Superior temporal gyrus (tissue), 1 donor: ENCODE measurements around the gene ALG1L2.
"Not testable (repeated sequence)": the region's sequence is repeated elsewhere in the genome, so short reads cannot be mapped to it uniquely, and the experiment has no call there.

ENCODE experiments used
- DNase-seq: peaks from one replicate; pipeline ENCODE4 v3.0.0-alpha.2; 2016; ENCODE audit errors: extremely low spot score

The ALG1L2 gene, protein sequence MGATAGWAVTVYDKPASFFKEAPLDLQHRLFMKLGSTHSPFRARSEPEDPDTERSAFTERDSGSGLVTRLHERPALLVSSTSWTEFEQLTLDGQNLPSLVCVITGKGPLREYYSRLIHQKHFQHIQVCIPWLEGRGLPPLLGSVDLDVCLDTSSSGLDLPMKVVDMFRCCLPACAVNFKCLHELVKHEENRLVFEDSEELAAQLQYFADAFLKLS

DNA sequence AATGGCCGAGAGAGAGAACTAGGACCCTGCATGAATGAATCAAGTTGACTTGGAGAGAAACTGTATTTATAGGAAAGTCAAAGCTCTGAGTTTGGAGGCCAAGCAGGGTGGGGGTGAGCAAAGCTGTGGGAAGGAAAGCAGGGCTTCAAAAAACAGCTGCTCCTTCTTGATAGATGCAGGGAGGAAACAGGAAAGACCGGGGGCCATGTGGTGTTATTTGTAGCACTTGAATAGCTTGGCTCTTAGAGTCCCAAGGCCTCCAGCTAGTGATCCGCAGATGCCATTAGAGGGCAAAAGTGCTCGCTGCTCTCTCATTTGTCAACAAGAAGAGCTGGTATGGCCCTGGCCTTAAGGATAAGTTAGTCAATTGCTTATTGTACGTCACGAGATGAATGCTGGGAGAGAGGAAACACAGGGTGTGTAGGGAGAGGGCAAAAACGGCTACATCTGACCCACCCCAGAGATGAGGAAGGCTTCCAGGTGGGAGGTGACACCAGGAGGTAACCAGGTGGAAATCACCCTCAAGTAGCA is at the start of gene ALG1L2:
Gene ALG1L2 (plus strand): TSS at position 481 of the 531 bp plus-strand sequence. CDS start 186 bp downstream, outside the sequence.
- no peak for DNase-seq

DNA sequence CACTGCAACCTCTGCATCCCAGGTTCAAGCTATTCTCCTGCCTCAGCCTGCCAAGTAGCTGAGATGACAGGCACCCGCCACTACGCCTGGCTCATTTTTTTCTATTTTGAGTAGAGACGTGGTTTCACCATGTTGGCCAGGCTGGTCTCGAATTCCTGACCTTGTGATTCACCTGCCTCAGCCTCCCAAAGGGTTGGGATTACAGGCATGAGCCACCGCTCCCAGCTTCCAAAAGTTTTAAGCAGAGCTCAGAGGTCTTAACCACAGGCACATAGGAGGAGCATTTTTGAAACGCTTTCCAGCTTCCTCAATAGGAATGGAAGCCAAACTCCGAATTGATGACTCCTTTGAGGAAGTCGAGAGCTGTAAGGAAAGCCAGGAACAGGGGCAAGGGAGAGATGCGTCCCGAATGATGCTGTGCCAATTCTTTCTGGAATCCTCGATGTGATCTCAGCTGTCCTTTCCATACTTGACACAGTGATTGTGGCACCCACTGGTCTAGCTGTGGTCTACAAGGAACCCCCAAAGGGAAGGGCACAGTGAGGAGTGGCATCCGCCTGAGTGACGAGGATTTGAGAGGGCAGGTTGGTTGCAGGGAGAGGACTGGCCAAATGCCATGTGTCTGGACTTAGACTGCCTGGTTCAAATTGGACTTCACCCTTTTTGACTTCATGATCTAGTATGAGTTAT is 44.4 kb upstream of the ALG1L2 start:
- DNase-seq: not testable (repeated sequence)

DNA sequence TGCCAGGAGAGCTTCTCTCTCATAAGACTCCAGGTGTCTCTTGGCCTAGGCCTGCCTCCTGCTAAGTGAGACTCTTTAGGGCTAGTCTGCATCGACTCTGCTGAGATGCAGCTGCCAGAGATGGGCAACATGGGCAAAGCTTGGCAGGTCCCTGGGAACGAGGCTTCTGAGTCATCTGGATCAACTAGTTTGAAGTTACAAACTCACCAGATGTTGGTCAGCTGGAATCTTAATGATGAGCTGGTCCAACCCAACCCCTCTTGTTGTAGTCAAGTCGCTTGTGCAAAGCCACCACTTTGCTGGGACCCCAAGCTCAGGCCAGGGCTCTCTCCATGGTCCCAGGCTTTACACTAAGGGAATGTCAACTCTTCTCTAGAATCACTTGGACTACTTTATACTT is 38.9 kb upstream of the ALG1L2 start:
- not testable (repeated sequence) for DNase-seq

DNA sequence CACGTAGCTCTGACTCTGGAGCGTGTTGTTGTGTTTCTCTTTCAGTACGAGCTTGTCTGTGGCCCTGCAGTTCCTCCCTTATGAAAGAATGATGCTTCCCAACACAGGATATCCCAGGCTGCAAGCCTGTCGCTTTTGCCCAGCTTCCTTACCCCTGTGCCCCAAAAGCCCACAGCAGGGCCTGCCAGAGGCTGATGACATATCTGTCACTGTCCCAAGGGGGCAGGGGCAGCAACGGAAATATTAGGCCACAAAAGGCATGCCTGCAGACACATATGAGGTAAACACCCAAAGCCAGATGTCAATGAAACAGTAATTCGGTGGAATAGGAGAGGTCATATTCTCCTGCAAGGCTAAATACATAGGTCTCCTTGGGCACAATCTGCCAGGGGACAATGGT is 38.0 kb upstream of the ALG1L2 start:
- DNase-seq: not testable (repeated sequence)

DNA sequence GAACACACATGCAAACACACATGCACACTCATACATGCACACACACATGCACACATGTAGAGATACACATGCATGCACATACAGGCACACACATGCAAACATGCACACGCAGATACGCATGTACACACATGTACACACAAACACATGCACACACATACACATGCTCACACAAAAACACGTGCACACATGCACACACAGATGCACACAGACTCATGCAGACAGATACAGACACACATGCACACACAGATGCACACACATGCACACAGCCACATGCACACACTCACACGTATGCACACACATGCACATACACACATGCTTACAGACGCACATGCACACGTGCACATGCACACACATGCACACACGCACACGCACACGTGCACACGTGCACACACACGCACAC is 37.3 kb upstream of the ALG1L2 start:
- DNase-seq: no peak

DNA sequence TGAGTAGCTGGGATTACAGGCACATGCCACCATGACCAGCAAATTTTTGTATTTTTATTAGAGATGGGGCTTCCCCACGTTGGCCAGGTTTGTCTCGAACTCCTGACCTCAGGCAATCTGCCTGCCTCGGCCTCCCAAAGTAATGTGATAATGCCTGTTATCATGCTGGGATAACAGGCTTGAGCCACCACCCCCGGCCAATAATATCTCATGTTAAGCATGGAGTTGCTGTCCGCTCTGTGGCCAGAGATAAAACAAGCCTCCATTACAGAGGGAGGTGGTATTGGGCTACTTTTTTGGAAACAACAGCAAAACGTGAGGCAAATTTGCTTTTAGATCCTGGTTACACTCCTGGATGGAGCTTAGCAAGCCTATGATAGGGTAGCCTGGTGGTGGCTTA is 32.9 kb upstream of the ALG1L2 start:
- DNase-seq: no peak

DNA sequence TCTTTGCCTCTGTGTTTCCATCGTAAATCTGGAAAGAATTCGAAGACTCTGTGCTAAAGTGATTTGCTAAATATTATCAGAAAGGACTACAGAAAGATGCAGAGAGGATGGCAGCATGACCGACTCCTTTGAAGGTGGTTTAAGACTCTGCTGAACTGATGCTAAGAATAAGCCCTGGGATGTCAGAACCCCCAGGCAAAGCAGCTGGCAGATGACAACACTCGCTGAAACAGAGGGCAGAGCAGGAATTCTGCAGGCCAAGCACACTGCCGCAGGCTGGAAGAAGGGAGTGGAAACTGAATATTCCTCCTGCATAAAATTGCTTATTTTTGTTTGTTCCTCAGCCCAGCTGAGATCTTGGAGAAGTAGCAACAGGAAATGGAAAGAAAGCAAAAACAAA is 29.3 kb upstream of the ALG1L2 start:
- not testable (repeated sequence) for DNase-seq

DNA sequence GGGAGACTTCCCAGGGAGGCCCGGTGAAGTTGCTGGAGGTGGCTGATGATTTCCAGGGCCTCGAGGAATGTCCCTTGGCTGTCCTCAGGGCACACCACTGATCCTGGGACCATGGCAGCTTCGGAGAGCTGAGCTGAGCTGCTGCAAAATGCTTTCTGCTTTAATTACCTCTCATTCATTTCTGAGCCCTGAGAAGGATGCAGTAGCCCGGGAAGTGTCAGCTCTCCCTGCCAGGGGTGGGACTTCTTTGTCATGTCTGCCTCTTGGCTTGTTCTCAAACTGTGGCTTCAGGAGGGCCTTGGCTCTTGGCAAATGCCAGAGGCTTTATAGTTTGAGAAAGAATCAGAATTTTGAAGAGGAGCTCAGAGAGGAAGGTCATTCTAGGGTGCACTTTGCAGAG is 28.7 kb upstream of the ALG1L2 start:
- DNase-seq: not testable (repeated sequence)

DNA sequence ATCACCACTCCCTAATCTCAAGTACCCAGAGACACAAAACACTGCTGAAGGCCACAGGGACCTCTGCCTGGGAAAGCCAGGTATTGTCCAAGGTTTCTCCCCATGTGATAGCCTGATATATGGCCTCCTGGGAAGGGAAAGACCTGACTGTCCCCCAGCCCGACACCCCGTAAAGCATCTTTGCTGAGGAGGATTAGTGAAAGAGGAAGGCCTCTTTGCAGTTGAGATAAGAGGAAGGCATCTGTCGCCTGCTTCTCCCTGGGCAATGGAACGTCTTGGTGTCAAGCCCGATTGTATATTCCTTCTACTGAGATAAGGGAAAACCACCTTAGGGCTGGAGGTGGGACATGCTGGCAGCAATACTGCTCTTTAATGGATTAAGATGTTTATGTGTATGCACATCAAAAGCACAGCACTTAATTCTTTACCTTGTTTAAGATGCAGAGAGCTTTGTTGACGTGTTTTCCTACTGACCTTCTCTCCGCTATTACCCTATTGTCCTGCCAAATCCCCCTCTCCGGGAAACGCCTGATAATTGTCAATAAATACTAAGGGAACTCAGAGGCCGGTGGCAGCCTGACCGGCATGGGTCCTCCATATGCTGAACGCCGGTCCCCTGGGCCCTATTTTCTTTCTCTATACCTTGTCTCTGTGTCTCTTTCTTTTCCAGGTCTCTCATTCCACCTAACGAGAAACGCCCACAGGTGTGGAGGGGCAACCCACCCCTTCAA is 23.9 kb upstream of the ALG1L2 start:
- not testable (repeated sequence) for DNase-seq

DNA sequence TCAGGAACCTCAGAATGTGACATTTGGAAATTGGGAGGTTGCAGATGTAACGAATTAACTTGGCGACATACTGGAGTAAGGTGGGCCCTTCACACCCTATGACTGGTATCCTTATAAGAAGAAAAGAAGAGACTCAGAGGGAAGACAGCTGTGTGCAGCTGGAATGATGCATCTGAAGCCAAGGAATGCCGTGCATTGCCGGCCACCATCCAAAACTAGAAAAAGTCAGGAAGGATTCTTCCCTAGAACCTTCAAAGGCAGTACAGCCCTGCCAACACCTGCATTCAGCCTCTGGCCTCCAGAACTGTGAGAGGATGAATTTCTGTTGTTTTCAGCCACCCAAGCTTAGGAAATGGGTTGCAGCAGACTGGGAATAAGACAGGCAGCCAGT is 23.4 kb upstream of the ALG1L2 start:
- DNase-seq: not testable (repeated sequence)

DNA sequence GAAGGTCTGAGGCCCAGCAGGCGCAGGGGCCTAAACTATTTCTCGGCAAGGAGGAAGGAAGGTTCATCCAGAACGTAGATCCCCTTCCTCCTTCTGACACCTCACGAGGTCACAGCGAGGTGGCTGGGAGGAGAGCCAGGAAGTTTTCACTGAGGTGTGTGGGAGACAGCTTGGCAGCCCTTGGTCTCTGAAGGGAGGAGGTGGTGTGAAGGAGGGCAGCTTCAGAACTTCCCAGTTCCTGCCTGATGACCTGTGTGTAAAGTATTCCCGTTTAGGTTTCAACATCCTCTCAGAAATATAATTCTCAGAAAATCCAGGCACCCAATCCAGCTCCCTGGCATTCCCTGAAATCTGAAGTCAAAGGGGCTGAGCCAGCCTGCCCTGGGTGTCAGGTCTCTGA is 22.9 kb upstream of the ALG1L2 start:
- DNase-seq: not testable (repeated sequence)

DNA sequence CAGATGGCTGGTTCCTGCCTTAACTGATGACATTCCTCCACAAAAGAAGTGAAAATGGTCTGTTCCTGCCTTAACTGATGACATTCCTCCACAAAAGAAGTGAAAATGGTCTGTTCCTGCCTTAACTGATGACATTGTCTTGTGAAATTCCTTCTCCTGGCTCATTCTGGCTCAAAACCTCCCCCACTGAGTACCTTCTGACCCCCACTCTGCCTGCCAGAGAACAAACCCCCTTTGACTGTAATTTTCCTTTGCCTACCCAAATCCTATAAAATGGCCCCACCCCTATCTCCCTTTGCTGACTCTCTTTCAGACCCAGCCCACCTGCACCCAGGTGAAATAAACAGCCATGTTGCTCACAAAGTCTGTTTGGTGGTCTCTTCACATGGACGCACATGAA is 22.5 kb upstream of the ALG1L2 start:
- DNase-seq: not testable (repeated sequence)

DNA sequence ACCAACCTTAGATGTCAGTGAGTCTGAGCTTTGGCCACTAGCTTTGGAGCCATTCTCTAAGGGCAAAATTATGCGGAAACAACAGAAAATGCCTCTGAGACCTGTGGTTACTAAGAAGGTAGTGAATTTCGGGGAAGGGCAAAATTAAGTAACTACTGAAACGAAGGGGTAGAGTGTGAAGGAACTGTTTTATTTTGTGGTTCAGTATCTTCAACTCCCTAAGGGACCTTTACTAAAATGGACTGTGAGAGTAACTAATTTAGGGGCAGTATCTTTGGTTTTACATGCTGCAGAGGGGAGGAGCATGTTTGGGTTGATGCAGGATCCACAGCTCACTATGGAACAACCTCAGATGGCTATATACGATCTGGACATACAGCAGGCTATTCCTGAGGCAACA is 8.0 kb upstream of the ALG1L2 start:
- no peak for DNase-seq

DNA sequence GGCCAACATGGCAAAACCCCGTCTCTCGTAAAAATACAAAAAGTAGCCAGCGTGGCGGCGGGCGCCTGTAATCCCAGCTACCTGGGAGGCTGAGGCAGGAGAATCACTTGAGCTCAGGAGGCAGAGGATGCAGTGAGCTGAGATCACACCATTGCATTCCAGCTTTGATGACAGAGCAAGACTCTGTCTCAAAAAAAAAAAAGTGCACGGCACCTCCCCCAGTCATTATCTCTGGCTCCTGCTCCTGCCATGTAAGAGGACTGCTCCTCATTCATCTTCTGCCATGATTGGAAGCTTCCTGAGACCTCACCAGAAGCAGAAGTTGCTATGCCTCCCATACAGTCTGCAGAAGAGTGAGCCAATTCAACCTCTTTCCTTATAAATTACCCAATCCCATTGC is 4.0 kb upstream of the ALG1L2 start:
- no peak for DNase-seq

DNA sequence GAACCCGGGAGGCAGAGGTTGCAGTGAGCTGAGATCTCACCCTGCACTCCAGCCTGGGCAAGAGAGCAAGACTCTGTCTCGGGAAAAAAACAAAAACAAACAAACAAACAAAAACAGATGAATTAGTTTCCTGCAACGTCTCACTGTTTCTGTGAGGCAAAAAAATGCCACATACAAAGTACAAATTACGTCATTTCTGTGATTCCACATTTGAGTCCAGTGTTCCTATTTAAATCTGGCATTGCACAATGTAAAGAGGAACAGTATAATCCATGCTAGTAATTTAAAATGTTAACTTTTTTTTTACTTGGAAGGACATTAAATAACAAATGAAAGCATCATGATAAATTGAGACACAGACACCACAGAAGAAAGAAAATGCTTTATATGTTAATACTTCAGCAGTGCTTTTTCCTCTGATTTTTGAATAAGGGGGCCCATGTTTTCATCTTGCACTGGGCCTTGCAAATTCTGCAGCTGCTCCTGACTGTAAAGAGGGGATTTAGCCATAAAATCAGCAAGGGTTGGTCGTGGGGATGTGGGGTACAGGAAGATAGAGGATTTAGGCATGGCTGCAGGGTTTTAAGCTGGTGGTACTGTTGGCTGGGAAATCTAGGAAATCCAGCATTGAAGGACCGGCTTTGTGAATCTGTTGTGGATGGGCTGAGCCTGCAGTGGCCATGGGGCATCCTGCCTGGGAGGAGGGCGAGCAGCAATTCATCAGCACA is 1.9 kb downstream of the ALG1L2 start:
- DNase-seq: not testable (repeated sequence)

DNA sequence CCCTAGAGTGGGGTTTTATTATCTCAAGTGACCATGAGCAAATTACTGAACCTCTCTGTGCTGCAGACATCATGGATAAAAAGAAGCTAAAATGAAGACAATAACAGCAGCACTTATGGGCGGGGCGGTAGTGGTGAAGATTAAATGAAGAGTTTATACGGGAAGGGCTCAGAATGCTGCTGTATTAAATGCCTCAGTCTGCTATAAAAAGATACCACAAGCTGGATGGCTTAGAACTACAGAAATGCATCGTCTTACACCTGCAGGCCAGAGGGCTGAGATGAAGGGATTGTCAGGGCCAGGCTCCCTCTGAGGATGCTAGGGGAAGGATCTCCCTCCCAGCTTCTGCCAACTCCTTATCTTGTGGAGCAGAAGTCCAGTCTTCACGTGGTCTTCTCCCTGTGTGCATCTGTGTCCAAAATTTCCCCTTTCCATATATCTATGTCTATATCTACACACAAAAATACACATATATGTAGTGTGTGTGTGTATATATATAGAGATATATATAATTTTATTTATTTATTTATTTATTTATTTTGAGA is 2.9 kb downstream of the ALG1L2 start:
- DNase-seq: no peak

DNA sequence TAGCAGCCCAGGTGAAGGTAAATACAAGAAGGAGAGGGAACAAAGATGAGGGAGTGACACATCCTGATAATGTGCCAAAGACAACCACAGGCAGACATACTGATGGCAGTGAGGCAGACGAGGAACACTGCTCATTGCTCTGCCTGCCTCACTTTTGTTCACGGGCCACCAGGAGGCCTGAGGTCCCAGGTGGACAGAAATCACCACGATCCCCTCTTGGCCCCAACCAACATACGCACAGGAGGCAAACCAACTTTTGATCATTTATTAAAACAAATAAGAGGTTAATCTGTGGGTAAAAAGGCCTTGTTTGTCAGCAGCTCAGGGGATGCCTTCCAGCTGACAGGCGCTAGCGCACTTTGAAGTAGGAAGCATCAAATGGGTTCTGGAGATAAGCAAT is 4.2 kb downstream of the ALG1L2 start:
- DNase-seq: no peak

DNA sequence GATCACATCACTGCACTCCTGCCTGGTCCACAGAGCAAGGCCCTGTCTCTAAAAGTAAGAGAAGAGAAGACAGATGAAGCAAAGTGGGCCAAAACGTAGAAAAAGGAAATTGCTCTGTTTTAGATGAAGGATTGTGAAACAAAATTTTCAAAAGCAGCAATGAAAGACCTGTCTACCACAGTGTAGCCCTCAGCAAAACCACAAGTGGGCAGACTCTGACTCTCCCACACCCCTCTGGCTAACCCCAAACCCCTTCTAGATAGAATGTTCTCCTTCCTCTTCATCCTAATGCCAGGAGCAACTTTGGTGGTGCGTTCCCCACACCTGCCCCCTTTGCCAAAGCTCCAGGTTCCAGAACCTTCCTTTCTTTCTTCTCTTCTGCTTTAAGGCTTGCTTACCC is 5.0 kb downstream of the ALG1L2 start:
- DNase-seq: not testable (repeated sequence)

DNA sequence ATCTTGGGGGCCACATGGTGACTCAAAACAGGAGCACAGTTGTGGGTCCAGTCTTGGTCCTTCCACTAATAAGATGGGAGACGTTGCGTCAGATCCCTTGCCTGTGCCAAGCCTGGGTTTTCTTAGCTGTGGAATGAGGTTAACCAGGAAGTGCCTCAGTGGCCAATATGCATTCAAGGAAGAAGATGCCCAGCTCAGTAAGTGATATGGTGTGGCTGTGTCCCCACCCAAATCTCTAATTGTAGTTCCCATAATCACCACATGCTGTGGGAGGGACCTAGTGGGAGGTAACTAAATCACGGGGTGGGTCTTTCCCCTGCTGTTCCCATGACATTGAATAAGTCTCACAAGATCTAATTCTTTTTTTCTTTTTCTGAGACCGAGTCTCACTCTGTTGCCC is 6.4 kb downstream of the ALG1L2 start:
- DNase-seq: no peak

DNA sequence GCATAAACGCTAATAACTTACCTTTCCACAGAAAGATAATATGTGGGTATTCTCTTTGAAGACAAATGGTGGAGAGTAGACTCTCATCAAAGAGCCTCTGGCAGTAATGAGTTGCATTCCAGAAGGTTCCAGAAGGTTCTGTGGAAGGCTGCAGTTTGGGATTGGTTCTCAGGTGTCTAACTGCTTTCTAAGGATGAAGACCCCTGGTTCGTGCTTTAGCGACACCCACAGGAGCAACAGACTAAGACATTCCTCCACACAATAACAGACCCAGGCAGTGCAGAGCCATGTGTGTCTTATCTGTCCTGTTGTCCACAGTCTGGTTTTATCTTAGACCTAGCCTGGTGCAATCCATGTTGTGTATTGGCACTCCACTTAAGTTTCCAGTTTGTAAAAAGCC is 9.1 kb downstream of the ALG1L2 start:
- not testable (repeated sequence) for DNase-seq

DNA sequence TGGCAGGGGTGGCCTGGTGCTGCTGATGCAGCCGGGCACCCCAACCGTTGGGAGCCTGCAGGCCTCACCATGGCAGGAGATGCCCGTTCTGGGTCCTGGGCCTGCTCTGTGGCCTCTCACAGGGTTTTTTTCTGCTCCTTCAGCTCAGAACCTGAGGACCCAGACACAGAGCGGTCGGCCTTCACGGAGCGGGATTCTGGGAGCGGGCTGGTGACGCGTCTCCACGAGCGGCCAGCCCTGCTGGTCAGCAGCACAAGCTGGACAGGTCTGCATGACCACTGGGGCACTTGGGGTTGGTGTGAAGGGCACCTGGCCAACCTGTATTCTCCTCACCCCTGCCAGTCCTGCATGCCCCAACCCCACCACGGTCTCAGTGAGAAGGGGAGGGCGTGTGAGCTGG is 10.3 kb downstream of the ALG1L2 start:
- DNase-seq: no peak
